ENCODE data around the gene PGM2L1. TPM values are rescaled to one million over a fixed set of nuclear protein-coding genes. Genes with fewer than 3 reads are reported as not detected.

The PGM2L1 gene
- total RNA-seq = 6.0 TPM

DNA sequence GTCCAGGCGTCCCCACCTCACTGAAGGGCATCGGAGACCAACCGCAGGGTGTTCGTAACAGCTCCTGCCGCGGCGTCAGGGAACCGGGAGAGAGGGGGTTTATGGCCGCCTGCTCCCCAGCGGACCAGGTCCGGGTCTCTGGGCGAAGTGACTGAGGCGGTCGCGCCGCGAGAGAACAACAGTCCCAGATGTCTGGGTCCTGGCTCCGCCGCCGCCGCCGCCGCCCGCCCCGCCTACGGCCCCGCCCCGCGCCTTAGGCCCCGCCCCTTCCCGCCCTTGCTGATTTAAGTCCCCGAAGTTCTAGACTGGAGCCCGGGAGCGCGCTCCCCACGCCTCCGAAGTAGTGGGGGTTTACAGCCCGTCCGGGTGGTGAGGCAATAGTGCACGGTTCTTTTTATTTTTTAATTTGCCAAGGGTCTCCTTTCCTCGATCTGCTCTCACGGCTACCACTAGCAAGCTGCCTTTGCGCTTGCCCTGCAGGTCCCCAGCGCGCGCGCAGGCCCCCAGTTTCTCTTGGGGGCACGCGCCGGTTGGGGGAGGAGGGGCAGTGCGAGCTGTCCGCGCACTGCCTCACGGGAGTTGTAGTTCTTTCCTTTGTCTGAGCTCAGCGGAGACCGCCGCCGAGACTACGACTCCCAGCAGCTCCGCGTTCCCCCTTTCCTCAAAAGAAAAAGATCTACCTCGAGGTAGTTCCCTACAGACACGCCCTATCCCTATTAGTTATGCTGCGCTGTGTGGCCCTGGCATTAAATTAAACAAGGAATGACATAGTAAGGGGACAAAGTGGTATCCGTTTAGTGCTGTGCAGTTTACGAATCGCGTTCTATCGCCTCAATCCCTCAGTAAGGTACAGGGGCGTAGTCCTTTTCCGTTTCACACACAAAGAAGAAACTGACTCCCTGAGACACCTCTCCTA, at the start of gene PGM2L1:
TSS of gene PGM2L1 (minus strand) at position 190 of the 916 bp plus-strand sequence. CDS start 272 bp downstream, outside the sequence.

DNA sequence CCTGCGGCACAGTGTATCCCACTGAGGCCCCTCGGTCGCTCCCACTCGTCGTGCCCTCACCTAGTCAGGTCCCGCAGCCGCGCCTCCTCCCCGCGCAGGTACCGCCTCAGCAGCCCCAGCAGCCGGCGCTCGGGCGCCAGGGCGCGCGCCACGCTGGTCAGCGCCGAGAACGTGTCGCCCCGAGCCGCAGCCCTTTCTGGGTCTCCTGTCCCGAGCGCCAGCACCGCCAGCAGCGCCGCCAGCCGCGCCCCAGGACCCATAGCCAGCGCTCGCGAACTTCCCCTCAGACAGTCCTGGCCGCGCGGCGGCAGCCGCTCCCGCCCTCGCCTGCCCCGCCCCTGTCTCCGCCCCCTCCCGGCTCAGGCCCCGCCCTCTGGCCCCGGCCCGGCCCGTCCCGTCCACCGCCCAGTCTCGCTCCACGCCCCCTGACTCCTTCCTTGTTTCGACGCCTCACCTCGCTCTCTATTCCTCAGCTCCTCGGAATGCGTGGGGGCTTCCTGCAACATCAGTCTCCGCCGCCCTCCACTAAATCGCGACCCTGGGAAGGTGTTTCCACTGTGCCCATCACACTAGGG, 86.8 kb downstream of the PGM2L1 start, which contains the start of gene P4HA3:
TSS of gene P4HA3 (minus strand) at position 289 of the 575 bp plus-strand sequence. CDS start at position 260, 29 bp downstream.

Small RNA genes lying within 50 kb of the gene (small RNA-seq; reads per million reads assigned to genes)
- not detected for gene MIR548AL (ENCODE audit: low replicate concordance)

Other genes starting within 250 kb of the PGM2L1 start
- gene C2CD3, start 227.4 kb downstream of the PGM2L1 start, total RNA-seq = 26.4 TPM
- 48.1 TPM for gene PPME1, start 227.1 kb downstream of the PGM2L1 start, total RNA-seq
- 0.58 TPM for gene P4HA3, start 86.8 kb downstream of the PGM2L1 start, total RNA-seq
- gene KCNE3, start 69.1 kb upstream of the PGM2L1 start, total RNA-seq = 18.6 TPM
- gene LIPT2, start 95.3 kb upstream of the PGM2L1 start, total RNA-seq = 13.0 TPM
- 19.8 TPM for gene POLD3, start 194.1 kb upstream of the PGM2L1 start, total RNA-seq